ENCODE data around the gene SLC38A1. TPM values are rescaled to one million over a fixed set of nuclear protein-coding genes. Genes with fewer than 3 reads are reported as not detected.
A peak's percentile ranks its signal among the peaks of the same experiment; 100 is the strongest.
"Not testable (repeated sequence)": the region's sequence is repeated elsewhere in the genome, so short reads cannot be mapped to it uniquely, and the experiment has no call there.

The SLC38A1 gene
- total RNA-seq, 1 donor from 2014 or later = 161 TPM

DNA sequence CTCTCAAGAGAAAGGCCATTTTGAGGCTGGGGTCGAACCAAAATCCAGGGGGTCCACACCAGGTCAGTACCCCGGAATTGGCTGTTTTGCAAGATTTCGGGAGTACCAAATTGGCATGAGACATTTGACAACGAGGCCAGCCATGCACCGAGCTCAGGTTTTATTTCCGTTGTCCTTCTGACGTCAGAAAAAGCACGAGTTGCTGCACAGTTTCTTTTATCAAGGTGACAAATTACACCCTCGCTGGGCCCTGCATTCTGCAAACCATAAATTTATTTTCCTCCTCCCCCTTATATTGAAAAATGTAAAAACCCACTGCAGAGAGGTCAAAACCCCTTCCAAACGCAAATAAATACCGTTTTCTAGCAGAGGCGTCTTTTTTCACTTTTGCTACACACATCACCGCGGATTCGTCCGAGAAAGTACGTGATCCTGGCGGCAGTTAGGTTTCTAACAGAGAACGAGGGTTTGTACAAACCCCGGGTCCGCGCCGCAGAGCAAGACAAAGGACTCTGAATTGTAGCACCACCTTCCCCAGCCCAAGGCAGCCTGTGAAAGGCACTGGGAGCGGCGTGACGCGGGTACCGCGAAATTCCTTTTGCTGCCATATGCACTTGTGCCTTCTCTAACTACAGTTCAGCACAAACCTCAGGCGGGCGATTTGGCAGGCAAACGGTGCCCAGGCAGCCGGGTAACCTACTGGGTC is 1.8 kb downstream of the SLC38A1 start:
- ATAC-seq (peak; percentile 46), DNase-seq (peak; percentile 73)
- intact Hi-C loops (cut with micrococcal nuclease) = loop anchor here (10.0 kb wide), 1 partner anchor 62 kb away; no protein-coding TSS in a partner anchor

DNA sequence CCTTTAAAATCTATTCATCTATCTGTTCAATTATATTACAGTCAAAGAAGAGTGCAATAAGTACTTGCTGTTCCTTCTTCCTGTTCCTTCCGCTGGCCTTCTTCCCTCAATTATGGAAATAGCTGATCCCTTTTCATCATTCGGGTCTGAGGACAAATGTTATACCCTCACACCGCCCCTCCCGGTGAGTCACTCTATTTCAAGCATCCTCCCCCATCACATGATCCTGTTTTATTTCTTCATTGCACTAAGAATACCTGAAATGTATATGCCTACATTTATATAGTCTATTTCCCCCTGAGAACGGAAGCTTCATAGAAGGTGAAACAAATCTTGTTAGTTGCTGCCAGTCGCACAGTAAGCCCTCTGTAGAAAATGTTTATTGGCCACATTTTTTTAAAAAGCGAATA is 2.5 kb downstream of the SLC38A1 start:
- DNase-seq (no peak), ATAC-seq (no peak)
- intact Hi-C loops (cut with micrococcal nuclease) = loop anchor here (10.0 kb wide), 1 partner anchor 62 kb away; no protein-coding TSS in a partner anchor

DNA sequence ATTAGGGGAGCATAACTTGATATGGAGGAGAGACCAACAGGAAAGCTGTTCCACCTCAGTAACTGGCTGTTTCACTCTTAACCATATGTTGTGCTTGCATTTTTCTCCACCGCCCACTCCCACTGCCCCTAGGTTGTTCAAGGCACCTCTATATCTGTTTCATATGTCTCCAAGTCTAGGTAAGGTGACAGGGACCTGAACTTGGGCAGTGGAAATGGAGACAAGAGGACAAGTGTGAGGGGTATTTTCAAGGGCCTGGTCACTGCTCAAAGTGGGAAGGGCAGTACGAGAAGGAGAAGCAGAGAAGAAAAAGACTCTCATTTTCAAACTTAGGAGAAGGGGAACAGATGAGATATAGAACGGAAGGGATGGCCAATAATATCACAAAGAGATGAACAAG is 3.1 kb downstream of the SLC38A1 start:
- intact Hi-C loops (cut with micrococcal nuclease) = loop anchor here (10.0 kb wide), 1 partner anchor 61 kb away; no protein-coding TSS in a partner anchor
- ATAC-seq = no peak
- DNase-seq = no peak

DNA sequence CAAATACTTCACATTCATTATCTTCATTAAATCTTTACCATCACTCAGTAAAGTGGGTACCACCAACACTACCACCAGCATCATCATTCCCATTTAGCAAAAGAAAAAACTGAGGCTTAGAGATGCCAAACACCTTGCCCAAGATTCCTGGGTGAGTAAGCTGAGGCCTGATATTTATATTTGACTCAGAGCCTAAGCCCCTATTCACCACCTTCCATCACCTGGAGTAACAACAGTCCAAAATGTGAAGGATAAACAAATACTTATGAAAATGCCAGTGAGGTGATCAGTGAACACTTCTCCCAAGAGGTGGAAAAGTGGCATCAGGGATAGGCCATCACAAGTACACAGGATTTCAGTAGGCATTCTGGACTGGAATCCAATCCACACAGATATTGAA is 3.7 kb downstream of the SLC38A1 start:
- intact Hi-C loops (cut with micrococcal nuclease) = loop anchor here (10.0 kb wide), 1 partner anchor 60 kb away; no protein-coding TSS in a partner anchor

DNA sequence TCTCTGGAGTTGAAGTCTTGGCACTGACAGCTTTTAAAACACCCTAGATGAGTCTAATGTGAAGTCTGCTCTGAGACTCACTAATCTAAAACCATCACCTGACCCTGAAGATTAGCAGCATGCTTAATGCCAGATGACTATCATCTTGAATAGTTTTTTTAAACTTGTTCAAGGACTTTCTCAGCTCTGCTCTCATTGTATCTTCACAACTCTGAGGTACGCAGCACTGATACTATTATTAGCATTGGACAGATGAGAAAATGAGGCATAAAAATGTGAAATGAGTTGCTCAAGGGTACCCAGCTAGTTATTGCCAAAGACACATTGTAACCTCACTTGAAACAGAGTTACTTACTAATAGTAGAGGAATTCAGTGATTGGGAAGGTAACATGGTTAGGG is 4.8 kb downstream of the SLC38A1 start:
- no peak for ATAC-seq
- intact Hi-C loops (cut with micrococcal nuclease) = loop anchor here (10.0 kb wide), 1 partner anchor 59 kb away; no protein-coding TSS in a partner anchor
- DNase-seq = no peak

More for the DNA sequence above, 3.7 kb downstream of the SLC38A1 start:
- no peak for ATAC-seq
- no peak for DNase-seq

DNA sequence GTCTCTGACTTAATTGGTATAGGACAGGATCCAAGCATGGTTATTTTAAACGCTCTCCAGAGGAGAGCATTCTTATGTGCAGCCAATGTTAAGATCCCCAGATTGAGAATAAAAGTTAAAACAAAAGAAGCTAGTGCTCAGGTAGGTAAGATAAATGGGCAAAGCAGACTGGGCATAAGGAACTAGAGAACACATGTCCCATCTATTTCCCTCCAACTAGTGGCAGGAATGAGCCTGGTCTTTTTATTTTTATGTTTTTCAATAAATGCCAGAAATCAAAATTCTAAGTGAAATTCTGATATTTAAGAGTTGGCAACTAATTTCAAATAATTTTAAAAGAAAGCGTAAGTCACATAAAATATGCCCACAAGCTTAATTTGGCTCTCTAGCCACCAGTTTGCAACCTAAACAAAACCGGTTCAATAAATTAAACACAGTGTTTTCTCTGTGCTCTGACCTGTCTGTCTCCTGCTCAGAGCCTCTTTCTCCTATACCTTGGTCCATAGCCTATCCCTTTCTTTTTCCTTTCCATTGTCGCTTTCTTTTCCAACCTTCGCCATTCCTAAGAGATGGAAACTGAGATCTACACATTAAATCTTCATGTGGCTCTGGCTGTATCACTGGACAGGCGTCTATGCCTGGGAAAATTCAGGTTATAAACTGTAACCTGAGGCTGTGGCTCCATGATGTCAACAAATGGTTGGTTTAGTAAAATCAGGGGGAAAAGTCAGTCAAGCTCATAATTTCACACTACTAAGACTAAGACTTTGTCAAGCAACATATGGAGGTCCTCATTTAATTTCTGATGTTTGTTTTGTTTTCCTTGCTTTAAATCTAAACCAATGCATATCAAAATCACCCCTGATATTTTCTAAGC is 5.5 kb downstream of the SLC38A1 start:
- ATAC-seq (peak; percentile 38), DNase-seq (no peak)
- intact Hi-C loops (cut with micrococcal nuclease) = loop anchor here (10.0 kb wide), 1 partner anchor 59 kb away; no protein-coding TSS in a partner anchor

DNA sequence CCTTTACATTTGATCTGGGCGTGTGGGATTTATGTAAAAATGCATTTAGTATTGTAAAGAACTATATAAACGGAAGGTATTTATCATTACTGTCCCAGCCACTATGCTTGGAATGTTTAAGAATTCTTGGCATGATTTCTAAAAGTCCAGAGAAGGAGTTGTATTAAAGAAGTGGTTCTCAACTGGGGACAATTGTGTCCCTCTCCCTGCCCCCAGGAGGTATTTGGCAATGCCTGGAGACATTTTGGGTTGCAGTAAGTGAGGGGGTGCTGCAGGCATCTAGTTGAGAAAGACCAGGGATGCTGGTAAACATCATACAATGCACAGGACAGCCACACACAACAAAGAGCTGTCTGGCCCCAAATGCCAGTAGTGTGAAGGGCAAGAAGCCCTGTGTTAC is 7.2 kb downstream of the SLC38A1 start:
- no peak for ATAC-seq
- intact Hi-C loops (cut with micrococcal nuclease) = loop anchor here (10.0 kb wide), 1 partner anchor 57 kb away; no protein-coding TSS in a partner anchor
- no peak for DNase-seq

DNA sequence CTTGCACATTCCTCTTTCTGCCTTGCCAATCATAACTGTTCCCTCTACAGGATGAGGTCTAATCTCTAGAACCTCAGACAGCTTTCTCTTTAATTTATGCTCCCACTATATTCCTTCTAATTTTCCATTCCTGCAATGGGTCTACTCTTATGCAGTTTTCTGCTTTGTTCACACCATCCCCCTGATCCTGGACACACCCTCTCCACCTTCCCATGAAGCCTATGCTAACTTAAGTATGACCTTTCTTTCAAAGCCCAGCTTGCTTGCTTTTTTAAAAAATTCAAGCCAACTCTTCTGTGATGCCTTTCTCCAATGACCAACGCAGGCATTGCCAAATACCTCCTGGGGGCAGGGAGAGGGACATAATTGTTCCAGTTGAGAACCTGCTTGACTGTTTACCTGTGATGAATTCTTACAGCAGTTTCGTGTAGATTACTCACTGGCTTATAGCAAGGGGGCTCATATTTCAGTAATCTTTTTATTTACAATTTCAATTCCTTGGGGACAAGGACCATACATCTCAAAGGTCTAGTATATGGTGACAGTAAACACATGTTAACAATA is 7.8 kb downstream of the SLC38A1 start:
- DNase-seq (no peak), ATAC-seq (no peak)
- intact Hi-C loops (cut with micrococcal nuclease) = loop anchor here (10.0 kb wide), 1 partner anchor 56 kb away; no protein-coding TSS in a partner anchor

DNA sequence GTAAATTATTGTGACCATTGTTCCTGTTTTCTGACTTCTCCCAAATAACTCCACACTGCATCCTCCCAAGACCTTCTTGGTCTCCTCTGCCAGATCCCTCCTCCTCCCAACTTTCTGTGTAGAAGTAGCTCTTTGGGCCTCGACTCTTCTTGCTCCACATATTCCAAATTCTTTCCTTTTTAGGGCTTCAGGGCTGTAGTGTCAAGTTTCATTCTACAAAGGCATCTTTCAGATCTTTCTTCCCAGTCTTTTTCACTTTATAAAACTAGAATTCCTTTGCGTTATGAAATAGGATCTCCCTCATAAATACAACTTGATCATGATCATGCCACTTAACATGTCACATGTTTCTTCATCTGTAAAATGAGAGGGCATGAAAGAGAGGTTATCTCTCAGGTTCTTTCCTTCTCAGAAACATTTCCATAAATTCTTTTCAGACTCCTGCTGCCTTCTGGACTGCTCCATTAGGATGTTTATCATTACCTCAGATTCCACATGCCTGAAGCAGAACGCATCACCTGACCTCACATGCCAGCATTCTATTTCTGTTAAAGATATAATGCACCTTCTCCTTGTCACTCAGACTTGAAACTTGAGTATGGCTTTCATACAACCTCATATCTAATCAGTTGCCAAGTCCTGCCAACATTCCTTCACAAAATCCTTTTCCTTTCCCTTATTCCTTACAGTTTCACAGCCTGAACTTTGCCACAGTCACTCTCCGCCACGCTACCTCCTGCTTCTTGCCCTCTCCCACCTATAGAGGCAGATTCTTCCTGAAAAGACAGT is 8.5 kb downstream of the SLC38A1 start:
- ATAC-seq (peak; percentile 43), DNase-seq (no peak)
- intact Hi-C loops (cut with micrococcal nuclease) = loop anchor here (10.0 kb wide), 1 partner anchor 56 kb away; no protein-coding TSS in a partner anchor

DNA sequence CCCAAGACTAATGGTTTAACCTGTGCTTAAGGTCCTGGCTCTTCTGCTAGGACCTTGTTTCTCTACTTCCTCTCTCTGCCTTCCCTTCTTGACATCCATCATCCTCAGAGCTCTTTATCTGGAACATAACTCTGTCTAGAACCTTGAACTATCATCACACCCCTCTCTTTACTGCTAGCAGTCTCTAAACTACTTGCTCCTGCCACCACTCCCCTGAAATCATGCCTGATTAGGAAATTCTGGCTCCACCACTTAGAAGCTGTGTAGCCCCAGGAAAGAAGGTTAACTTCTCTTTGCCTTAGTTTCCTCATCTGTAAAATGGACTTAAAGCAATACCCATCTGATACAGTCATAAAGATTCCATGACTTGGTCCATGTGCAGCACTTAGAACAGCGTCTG is 9.1 kb downstream of the SLC38A1 start:
- DNase-seq = no peak
- ATAC-seq = no peak
- intact Hi-C loops (cut with micrococcal nuclease) = loop anchor here (10.0 kb wide), 1 partner anchor 55 kb away; no protein-coding TSS in a partner anchor

DNA sequence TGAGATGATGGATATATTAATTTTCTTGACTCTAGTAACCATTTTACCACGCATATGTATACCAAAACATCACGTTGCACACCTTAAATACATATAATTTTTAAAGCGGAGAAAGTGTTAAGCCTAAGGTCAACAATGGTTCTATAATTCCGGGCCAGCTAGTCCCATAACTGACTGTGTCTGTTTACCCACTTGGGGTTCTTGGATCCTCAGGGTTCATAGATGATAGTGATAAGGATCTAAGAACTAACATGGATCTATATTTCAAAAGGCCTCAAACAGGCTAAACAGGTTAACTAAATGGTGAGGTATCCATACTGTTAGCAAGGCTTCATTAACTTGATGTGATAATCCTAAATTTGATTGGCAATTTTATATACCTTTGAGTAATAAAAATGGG is 9.8 kb downstream of the SLC38A1 start:
- DNase-seq = no peak
- no peak for ATAC-seq
- intact Hi-C loops (cut with micrococcal nuclease) = no loop called here

DNA sequence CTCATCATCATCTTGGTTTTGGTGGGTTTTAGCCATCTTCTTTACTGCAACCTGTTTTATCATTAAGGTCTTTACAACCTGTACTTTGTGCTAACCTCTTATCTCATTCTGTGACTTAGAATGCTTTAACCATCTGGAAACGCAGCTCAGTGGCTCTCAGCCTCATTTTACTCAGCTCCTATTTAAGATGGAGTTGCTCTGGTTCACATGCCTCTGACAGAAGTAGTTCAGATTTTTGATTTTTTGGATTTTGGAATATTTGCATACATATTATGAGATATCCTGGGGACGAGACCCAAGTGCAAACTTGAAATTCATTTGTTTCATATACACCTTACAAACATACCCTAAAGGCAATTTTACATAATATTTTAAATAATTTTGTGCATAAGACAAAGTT is 10.7 kb downstream of the SLC38A1 start:
- intact Hi-C loops (cut with micrococcal nuclease) = no loop called here
- DNase-seq (no peak), ATAC-seq (no peak)

DNA sequence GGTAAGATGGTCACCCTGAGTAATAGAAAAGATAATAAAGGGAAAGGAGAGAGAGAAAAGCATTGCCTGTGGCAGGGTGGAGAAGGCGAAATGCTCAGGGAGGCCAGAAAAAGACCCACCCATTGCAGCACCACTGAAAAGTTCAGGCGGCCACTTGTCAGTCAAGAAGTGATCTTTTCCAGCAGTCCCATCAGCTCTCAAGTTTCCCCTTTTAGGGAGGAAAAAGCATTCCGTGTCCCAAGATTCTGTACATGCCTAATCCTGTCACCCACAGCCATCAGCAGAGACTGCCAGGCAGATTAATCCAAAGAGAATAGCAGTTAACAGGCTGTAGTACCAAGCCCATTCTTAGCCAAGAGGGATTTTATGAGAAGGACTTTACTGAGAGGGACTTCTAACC is 11.9 kb downstream of the SLC38A1 start:
- no peak for ATAC-seq
- intact Hi-C loops (cut with micrococcal nuclease) = no loop called here
- DNase-seq = no peak

DNA sequence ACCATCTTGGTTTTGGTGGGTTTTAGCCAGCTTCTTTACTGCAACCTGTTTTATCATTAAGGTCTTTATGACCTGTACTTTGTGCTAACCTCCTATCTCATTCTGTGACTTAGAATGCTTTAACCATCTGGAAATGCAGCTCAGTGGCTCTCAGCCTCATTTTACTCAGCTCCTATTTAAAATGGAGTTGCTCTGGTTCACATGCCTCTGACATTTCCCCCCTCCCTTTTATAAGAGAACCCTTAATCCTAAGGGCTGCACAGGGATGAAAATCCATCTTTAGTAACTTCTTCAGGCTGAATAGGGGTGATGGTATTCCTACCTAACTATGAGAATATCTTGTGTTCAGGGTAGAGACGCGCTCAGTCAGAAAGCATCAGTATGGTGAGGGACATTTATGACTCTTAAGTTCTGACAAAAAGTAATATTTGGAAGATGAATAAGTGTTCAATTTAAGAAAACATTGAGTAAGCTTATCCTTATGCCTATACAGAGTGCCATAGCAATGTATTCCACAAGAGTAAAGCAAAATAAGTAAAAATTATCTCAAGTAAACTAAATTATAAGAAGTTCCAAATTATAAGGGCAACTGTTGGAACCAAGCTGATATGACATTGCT is 15.2 kb downstream of the SLC38A1 start:
- intact Hi-C loops (cut with micrococcal nuclease) = no loop called here
- ATAC-seq (no peak), DNase-seq (no peak)

DNA sequence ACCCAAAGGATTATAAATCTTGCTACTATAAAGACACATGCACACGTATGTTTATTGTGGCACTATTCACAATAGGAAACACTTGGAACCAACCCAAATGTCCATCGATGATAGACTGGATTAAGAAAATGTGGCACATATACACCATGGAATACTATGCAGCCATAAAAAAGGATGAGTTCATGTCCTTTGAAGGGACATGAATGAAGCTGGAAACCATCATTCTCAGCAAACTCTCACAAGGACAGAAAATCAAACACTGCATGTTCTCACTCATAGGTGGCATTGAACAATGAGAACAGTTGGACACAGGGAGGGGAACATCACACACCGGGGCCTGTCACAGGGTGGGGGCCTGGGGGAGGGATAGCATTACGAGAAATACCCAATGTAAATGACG is 16.8 kb downstream of the SLC38A1 start:
- DNase-seq; ATAC-seq; intact Hi-C loops (cut with micrococcal nuclease): not testable (repeated sequence)

DNA sequence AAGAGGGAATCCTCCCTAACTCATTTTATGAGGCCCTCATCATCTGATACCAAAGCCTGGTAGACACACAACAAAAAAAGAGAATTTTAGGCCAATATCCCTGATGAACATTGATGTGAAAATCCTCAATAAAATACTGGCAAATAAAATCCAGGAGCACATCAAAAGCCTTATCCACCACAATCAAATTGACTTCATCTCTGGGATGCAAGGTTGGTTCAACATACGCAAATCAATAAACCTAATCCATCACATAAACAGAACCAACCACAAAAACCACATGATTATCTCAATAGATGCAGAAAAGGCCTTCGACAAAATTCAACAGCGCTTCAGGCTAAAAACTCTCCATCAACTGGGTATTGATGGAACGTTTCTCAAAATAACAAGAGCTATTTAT is 18.9 kb downstream of the SLC38A1 start:
- DNase-seq; intact Hi-C loops (cut with micrococcal nuclease); ATAC-seq: not testable (repeated sequence)

DNA sequence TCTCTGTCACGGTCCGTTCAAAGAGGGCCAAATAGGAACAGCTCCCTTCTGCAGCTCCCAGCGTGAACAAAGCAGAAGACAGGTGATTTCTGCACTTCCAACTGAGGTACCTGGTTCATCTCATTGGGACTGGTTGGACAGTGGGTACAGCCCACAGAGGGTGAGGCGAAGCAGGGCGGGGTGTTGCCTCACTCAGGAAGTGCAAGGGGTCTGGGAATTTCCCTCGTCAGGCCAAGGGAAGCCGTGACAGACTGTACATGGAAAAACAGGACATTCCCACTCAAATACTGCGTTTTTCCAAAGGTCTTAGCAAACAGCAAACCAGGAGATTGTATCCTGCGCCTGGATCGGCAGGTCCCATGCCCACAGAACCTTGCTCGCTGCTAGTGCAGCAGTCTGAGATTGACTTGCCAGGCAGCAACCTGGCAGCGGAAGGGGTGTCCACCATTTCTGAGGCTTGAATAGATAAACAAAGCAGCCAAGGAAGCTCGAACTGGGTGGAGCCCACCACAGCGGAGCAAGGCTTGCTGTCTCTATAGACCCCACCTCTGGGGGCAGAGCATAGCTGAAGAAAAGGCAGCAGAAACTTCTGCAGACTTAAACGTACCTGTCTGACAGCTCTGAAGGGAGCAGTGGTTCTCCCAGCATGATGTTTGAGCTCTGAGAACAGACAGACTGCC is 22.7 kb downstream of the SLC38A1 start:
- no peak for DNase-seq
- intact Hi-C loops (cut with micrococcal nuclease) = no loop called here
- ATAC-seq = peak; percentile 11

DNA sequence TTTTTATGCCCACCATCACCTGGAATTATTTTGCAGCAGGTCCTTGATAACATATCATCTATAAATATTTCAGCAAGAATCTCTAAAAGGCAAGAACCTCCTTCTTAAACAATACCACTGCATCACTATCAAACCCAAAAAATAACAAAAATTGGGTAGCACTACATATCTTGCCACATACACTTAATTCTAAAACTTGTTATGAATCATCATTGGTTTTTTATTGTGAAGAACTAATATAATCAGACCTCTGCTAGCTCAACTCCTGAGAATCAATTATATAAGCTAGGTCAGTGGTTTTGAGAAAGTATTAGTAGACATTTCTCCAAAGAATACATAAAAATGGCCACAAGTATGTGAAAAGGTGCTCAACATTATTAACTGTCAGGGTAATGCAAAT is 23.8 kb downstream of the SLC38A1 start:
- ATAC-seq (no peak), DNase-seq (no peak)
- intact Hi-C loops (cut with micrococcal nuclease) = no loop called here
